Peyer's patch (tissue), 4 donors: ENCODE results near the gene TBX18. TPM values are rescaled to one million over a fixed set of nuclear protein-coding genes. Genes with fewer than 3 reads are reported as not detected.

Experiments
- DNase-seq, 3 donors: peaks; one replicate each; pipeline ENCODE4 v3.0.0-alpha.2; 2017 to 2019
- H3K27ac ChIP-seq, 4 donors: fragments of 200-600 bp; sonication (generic); one replicate each; pipeline ENCODE4 v1.5.1; 2016 to 2019
- H3K27me3 ChIP-seq, 2 donors: fragments of 200-600 bp; sonication (generic); one replicate each; pipeline ENCODE4 v1.5.1; 2019
- H3K36me3 ChIP-seq, 3 donors: fragments of 200-600 bp; sonication (generic); one replicate each; pipeline ENCODE4 v1.5.1; 2016 to 2019
- H3K4me1 ChIP-seq, 4 donors: fragments of 200-600 bp; sonication (generic); one replicate each; pipeline ENCODE4 v1.5.1; 2016 to 2019
- H3K4me3 ChIP-seq, 4 donors: fragments of 200-600 bp; sonication (generic); 1 replicate in 3 of 4; 2 replicates in 1 of 4; pipeline ENCODE4 v1.5.1; 2016 to 2019; ENCODE audit warnings: mild to moderate bottlenecking in 1 of 4
- H3K9me3 ChIP-seq, 4 donors: fragments of 200-600 bp; sonication (generic); one replicate each; pipeline ENCODE4 v1.5.1; 2016 to 2019; ENCODE audit warnings: mild to moderate bottlenecking in 1 of 4
- CTCF ChIP-seq, 6 experiments: fragments of 450-650 bp in 4 of 6; fragments of 200-600 bp in 2 of 6; sonication (generic) in 1 of 6; IDR thresholded peaks; one replicate each; pipeline ENCODE4 v1.5.1; 2017 to 2019; ENCODE audit warnings: antibody characterized with exemption in 6 of 6, mild to moderate bottlenecking in 3 of 6, moderate library complexity in 1 of 6
- POLR2A ChIP-seq, 2 donors: fragments of 450-650 bp; IDR thresholded peaks; one replicate each; pipeline ENCODE4 v1.5.1; 2017; ENCODE audit warnings: antibody characterized with exemption in 2 of 2, mild to moderate bottlenecking in 2 of 2, moderate library complexity in 2 of 2
- total RNA-seq, 4 donors: library from RNA; depleted of rRNA; stranded (reverse); fragments of >200 nt; gene quantifications; one replicate each; pipeline ENCODE4 v1.1.0, GENCODE V29; 2016

Gene TBX18
- total RNA-seq, 4 donors from 2014 or later: 0.57 to 4.2 (median 1.9) TPM; not detected in 1

- Histone ChIP-seq H3K27ac (no peak overlapping the region), H3K9me3 (no peaks in the 10 kb centered on the region), H3K4me1 (peaks cover 0 to 20% (median 0%) of the 10 kb centered on the region in 4 donors), H3K27me3 (peaks cover 0 to 30% of the 10 kb centered on the region in 2 donors), H3K36me3 (no peaks in the 10 kb centered on the region), H3K4me3 (no peak overlapping the region)
- no peak for DNase-seq
- TF ChIP-seq CTCF (IDR thresholded peaks at IDR 0.05) (no peak), POLR2A (IDR thresholded peaks at IDR 0.05) (no peak)
Observed at GRCh38 chr6:84776392-84776791, 12.0 kb upstream of the TBX18 start.

- DNase-seq: no peak
- H3K4me3 ChIP-seq: no peak overlapping the region
- peaks cover 0 to 20% (median 0%) of the 10 kb centered on the region in 4 donors for H3K4me1 ChIP-seq
- no peak for TF ChIP-seq CTCF (IDR thresholded peaks at IDR 0.05)
- TF ChIP-seq POLR2A (IDR thresholded peaks at IDR 0.05): no peak
- no peaks in the 10 kb centered on the region for H3K9me3 ChIP-seq
- no peak overlapping the region for H3K27ac ChIP-seq
- H3K27me3 ChIP-seq: peaks cover 0 to 30% of the 10 kb centered on the region in 2 donors
- no peaks in the 10 kb centered on the region for H3K36me3 ChIP-seq
Observed at GRCh38 chr6:84775751-84776150, 11.4 kb upstream of the TBX18 start.

- H3K4me3 ChIP-seq: peak overlapping the region in 1 of 4 donors; percentile 29
- no peak for DNase-seq
- H3K27me3 ChIP-seq: peaks cover 0 to 30% of the 10 kb centered on the region in 2 donors
- TF ChIP-seq POLR2A (IDR thresholded peaks at IDR 0.05) (no peak), CTCF (IDR thresholded peaks at IDR 0.05) (no peak)
- H3K27ac ChIP-seq: no peak overlapping the region
- H3K4me1 ChIP-seq: peaks cover 0 to 20% (median 0%) of the 10 kb centered on the region in 4 donors
- H3K36me3 ChIP-seq: no peaks in the 10 kb centered on the region
- H3K9me3 ChIP-seq: no peaks in the 10 kb centered on the region
Observed at GRCh38 chr6:84774985-84775284, 10.5 kb upstream of the TBX18 start.

DNA sequence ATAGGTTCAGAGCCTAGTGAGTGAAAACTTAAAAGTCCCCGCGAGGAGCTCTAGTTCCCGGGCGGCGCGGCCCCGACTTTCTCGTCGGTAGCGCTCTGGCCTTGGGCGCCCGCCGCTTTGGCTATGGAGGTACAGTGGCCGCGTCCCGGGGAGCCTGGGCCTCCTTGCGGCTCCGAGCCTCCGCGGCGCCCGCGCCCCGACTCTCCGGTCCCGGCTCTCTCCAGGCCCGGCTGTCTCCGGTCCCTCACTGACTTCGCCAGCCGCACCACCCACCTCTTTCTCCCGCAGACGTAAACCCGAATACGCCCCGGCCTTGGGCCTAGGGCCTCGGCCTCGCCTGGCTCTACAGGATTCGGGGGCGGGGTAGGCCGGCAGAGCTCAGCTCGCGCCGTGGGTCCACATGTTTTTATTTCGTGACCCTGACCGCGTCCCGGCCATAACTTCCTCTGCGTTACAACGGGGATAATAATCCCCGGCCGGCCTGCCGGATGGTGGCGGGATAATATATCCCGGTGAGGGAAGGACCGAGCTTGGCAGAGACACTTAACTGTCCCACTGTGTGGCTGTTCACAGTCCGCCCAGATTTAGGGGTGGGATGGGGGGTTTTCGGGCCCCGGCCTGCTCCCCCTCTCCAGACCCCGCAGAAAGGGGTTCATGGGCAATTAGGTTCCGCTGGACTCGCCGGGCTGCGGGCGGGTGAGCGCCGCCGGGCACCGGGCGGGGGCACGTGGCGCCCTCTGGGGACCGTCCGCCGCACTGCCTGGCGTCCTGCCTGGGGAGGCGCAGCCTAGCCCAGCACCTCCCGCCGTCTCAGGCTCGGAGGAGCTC lies 10.0 kb upstream of the TBX18 start:
- TF ChIP-seq CTCF (IDR thresholded peaks at IDR 0.05): peak in 3 of 6 experiments; percentile 20 to 30 (median 24)
- no peak for TF ChIP-seq POLR2A (IDR thresholded peaks at IDR 0.05)
- Histone ChIP-seq H3K36me3 (no peaks in the 10 kb centered on the region), H3K27me3 (peaks cover 0 to 30% of the 10 kb centered on the region in 2 donors), H3K9me3 (no peaks in the 10 kb centered on the region), H3K27ac (no peak overlapping the region), H3K4me3 (peak overlapping the region in 2 of 4 donors; percentile 29 to 37), H3K4me1 (peaks cover 0 to 20% (median 0%) of the 10 kb centered on the region in 4 donors)
- peak in 1 of 3 donors; percentile 50 for DNase-seq

- peaks cover 0 to 20% (median 0%) of the 10 kb centered on the region in 4 donors for H3K4me1 ChIP-seq
- no peak for DNase-seq
- no peak for TF ChIP-seq POLR2A (IDR thresholded peaks at IDR 0.05)
- TF ChIP-seq CTCF (IDR thresholded peaks at IDR 0.05): no peak
- H3K4me3 ChIP-seq: peak overlapping the region in 2 of 4 donors; percentile 29 to 37
- H3K27ac ChIP-seq: no peak overlapping the region
- no peaks in the 10 kb centered on the region for H3K9me3 ChIP-seq
- no peaks in the 10 kb centered on the region for H3K36me3 ChIP-seq
- H3K27me3 ChIP-seq: peaks cover 0 to 33% of the 10 kb centered on the region in 2 donors
Observed at GRCh38 chr6:84773431-84774156, 9.2 kb upstream of the TBX18 start.
